Keratinocyte (primary cell): Measurements from ENCODE around the gene NSG1. TPM values are rescaled to one million over a fixed set of nuclear protein-coding genes. Genes with fewer than 3 reads are reported as not detected.

Source experiments
- DNase-seq: peaks from one replicate; pipeline ENCODE4 v3.0.0-alpha.2; 2011; ENCODE audit warnings: low read depth, missing footprints, low spot score
- FAIRE-seq: peaks from 2 replicates; lab custom pipeline; 2011; peaks lifted over from hg19 to GRCh38; lab: Jason Lieb, UNC
- H2AFZ ChIP-seq: 2 replicates; pipeline ENCODE4 v1.6.0; 2012; ENCODE audit warnings: low read length, control low read depth, inconsistent platforms; ENCODE audit not compliant: control insufficient read depth
- H3K27ac ChIP-seq: 2 replicates; pipeline ENCODE4 v1.5.1; 2011; ENCODE audit warnings: low read length; ENCODE audit not compliant: control insufficient read depth, insufficient read depth
- H3K27me3 ChIP-seq: 3 replicates; pipeline ENCODE4 v1.6.0; 2011; ENCODE audit warnings: low read length; ENCODE audit not compliant: control insufficient read depth, insufficient read depth; ENCODE audit errors: extremely low read depth
- H3K36me3 ChIP-seq, 2 experiments: 2 replicates in 1 of 2; 3 replicates in 1 of 2; pipeline ENCODE4 v1.5.1; 2011; ENCODE audit warnings: low read length in 2 of 2, mild to moderate bottlenecking in 1 of 2; ENCODE audit not compliant: control insufficient read depth in 2 of 2, insufficient read depth in 2 of 2; ENCODE audit errors: extremely low read depth in 1 of 2
- H3K4me1 ChIP-seq: 3 replicates; pipeline ENCODE4 v1.5.1; 2011; ENCODE audit warnings: low read length; ENCODE audit not compliant: control insufficient read depth, insufficient read depth; ENCODE audit errors: extremely low read depth
- H3K4me2 ChIP-seq: 3 replicates; pipeline ENCODE4 v1.6.0; 2011; ENCODE audit warnings: low read depth, low read length; ENCODE audit not compliant: control insufficient read depth, insufficient read depth; ENCODE audit errors: extremely low read depth
- H3K4me3 ChIP-seq, 3 experiments: fragments of 200-600 bp in 1 of 3; sonication (generic) in 1 of 3; 2 replicates in 2 of 3; 3 replicates in 1 of 3; pipeline ENCODE4 v1.5.1; 2011 to 2016; ENCODE audit warnings: low read length in 3 of 3, mild to moderate bottlenecking in 3 of 3, control low read depth in 2 of 3, inconsistent platforms in 1 of 3, low read depth in 1 of 3, mixed read lengths in 1 of 3, mixed run types in 1 of 3, moderate library complexity in 1 of 3; ENCODE audit not compliant: control insufficient read depth in 2 of 3, insufficient read depth in 2 of 3; ENCODE audit errors: extremely low read depth in 1 of 3
- H3K79me2 ChIP-seq: 2 replicates; pipeline ENCODE4 v1.6.0; 2012; ENCODE audit warnings: low read length; ENCODE audit not compliant: control insufficient read depth, insufficient read depth
- H3K9ac ChIP-seq: 3 replicates; pipeline ENCODE4 v1.6.0; 2011; ENCODE audit warnings: low read length; ENCODE audit not compliant: control insufficient read depth, insufficient read depth; ENCODE audit errors: extremely low read depth
- H3K9me1 ChIP-seq: 3 replicates; pipeline ENCODE4 v1.6.0; 2011; ENCODE audit warnings: low read length; ENCODE audit not compliant: control insufficient read depth, insufficient read depth; ENCODE audit errors: extremely low read depth
- H3K9me3 ChIP-seq: 2 replicates; pipeline ENCODE4 v1.5.1; 2012; ENCODE audit warnings: low read depth, low read length; ENCODE audit not compliant: control insufficient read depth
- H4K20me1 ChIP-seq: 3 replicates; pipeline ENCODE4 v1.6.0; 2011; ENCODE audit warnings: low read length; ENCODE audit not compliant: control insufficient read depth, insufficient read depth; ENCODE audit errors: extremely low read depth
- CTCF ChIP-seq, 3 experiments: IDR thresholded peaks in 1 of 3; conservative IDR thresholded peaks in 1 of 3; optimal IDR thresholded peaks in 1 of 3; 2 replicates in 2 of 3; 3 replicates in 1 of 3; pipeline versions ENCODE3 to v1.5.1; 2011; ENCODE audit warnings: low read length in 3 of 3, mild to moderate bottlenecking in 3 of 3, moderate library complexity in 2 of 3, control low read depth in 1 of 3, inconsistent platforms in 1 of 3; ENCODE audit not compliant: insufficient read depth in 2 of 3; ENCODE audit errors: extremely low read depth in 1 of 3
- EZH2 ChIP-seq: IDR thresholded peaks from one replicate; pipeline ENCODE4 v1.6.1; 2012; ENCODE audit warnings: inconsistent platforms, mild to moderate bottlenecking, low read length, moderate library complexity
- dilution Hi-C: fragments of 300-500 bp; cut with MboI; formaldehyde crosslinking; loops from one replicate; pipeline ENCODE4 v1.7.0; 2020; ENCODE audit warnings: low sequenced_read_pairs; ENCODE audit not compliant: extremely low pct_ligation_motif_present
- polyA plus RNA-seq, 5 experiments: library from polyadenylated mRNA; depleted of rRNA in 3 of 5; stranded (reverse) in 3 of 5; stranded (forward) in 1 of 5; unstranded in 1 of 5; fragments of >200 nt; gene quantifications; 1 replicate in 1 of 5; 2 replicates in 3 of 5; 3 replicates in 1 of 5; pipeline versions ENCODE4 v1.2.1 to v1.2.3, GENCODE V29; 2011 to 2012; ENCODE audit warnings: missing spikeins in 2 of 5, low read depth in 1 of 5, low replicate concordance in 1 of 5

NSG1 gene
- polyA plus RNA-seq, 1 donor (not counting 4 experiments of a cell fraction or from before 2014, with no cell fraction given), result 49.3 TPM

GRCh38 chr4:4356106-4357041 lies 30.5 kb upstream of the NSG1 start:
- no peak for FAIRE-seq
- Histone ChIP-seq H3K4me3 (no peak overlapping the region), H3K27ac (no peak overlapping the region), H3K9ac (no peak overlapping the region), H3K79me2 (no peaks in the 10 kb centered on the region), H3K9me3 (no peaks in the 10 kb centered on the region), H4K20me1 (no peaks in the 10 kb centered on the region), H2AFZ (no peak overlapping the region), H3K36me3 (no peaks in the 10 kb centered on the region), H3K27me3 (peaks cover 13% of the 10 kb centered on the region), H3K4me2 (no peak overlapping the region), H3K4me1 (no peaks in the 10 kb centered on the region), H3K9me1 (no peaks in the 10 kb centered on the region)
- TF ChIP-seq CTCF (optimal IDR thresholded peaks at IDR 0.05 in 1 of 3, IDR thresholded peaks at IDR 0.05 in 1 of 3, conservative IDR thresholded peaks at IDR 0.05 in 1 of 3; ENCODE audit: extremely low read depth in 1 of 3, insufficient read depth in 2 of 3, low read length in 3 of 3) (no peak), EZH2 (no peak)
- DNase-seq, result no peak
- dilution Hi-C loops, result no loop called here

GRCh38 chr4:4358093-4358854 lies 28.6 kb upstream of the NSG1 start:
- H3K27ac ChIP-seq, result no peak overlapping the region
- H4K20me1 ChIP-seq, result no peaks in the 10 kb centered on the region
- H3K36me3 ChIP-seq, result no peaks in the 10 kb centered on the region
- no peak overlapping the region for H2AFZ ChIP-seq
- H3K9me3 ChIP-seq, result no peaks in the 10 kb centered on the region
- no peaks in the 10 kb centered on the region for H3K4me1 ChIP-seq
- H3K9me1 ChIP-seq, result no peaks in the 10 kb centered on the region
- TF ChIP-seq CTCF (optimal IDR thresholded peaks at IDR 0.05 in 1 of 3, IDR thresholded peaks at IDR 0.05 in 1 of 3, conservative IDR thresholded peaks at IDR 0.05 in 1 of 3; ENCODE audit: extremely low read depth in 1 of 3, insufficient read depth in 2 of 3, low read length in 3 of 3) (no peak), EZH2 (no peak)
- H3K27me3 ChIP-seq, result peaks cover 13% of the 10 kb centered on the region
- H3K4me2 ChIP-seq, result no peak overlapping the region
- no peaks in the 10 kb centered on the region for H3K79me2 ChIP-seq
- FAIRE-seq (no peak), DNase-seq (no peak)
- dilution Hi-C loops, result no loop called here
- H3K9ac ChIP-seq, result no peak overlapping the region
- H3K4me3 ChIP-seq, result no peak overlapping the region
